ENCODE results near the gene MPC2. TPM values are rescaled to one million over a fixed set of nuclear protein-coding genes. Genes with fewer than 3 reads are reported as not detected.

The MPC2 gene
- 267 TPM for total RNA-seq
- long read RNA-seq, transcript MPC2-202 (5 exons, 2,177 nt), result major isoform, 206 of 221 reads
- long read RNA-seq, partial matches to known transcripts, result 6 of 221 reads
- long read RNA-seq, other reads (novel, unspliced or antisense), result 8 of 221 reads

GRCh38 chr1:167936930-167937708 is at the start of gene MPC2:
Gene MPC2, minus strand, starts transcription at chr1:167937072. Its CDS starts 1,231 bp downstream, at chr1:167935841.
- Histone ChIP-seq H3K27ac (replicated peaks) (peak within 1 kb of the TSS; percentile 97), H3K27me3 (ENCODE audit: low read depth) (no peaks in the 10 kb centered on the region), H3K9me3 (replicated peaks) (no peaks in the 10 kb centered on the region), H3K4me3 (peak within 1 kb of the TSS; percentile 94), H3K4me1 (peaks cover 87% of the 10 kb centered on the region), H3K36me3 (peaks cover 4% of the 10 kb centered on the region)
- no peak for TF ChIP-seq CTCF (IDR thresholded peaks at IDR 0.05; ENCODE audit: borderline replicate concordance)
- peak; percentile 80 for DNase-seq
- intact Hi-C loops (cut with micrococcal nuclease), result no loop called here

GRCh38 chr1:167984886-167985489 is 48.1 kb upstream of the MPC2 start:
- no peak overlapping the region for H3K4me3 ChIP-seq
- TF ChIP-seq CTCF (IDR thresholded peaks at IDR 0.05; ENCODE audit: borderline replicate concordance), result no peak
- H3K4me1 ChIP-seq, result peaks cover 7% of the 10 kb centered on the region
- no peaks in the 10 kb centered on the region for H3K27me3 ChIP-seq (ENCODE audit: low read depth)
- peaks cover 9% of the 10 kb centered on the region for H3K36me3 ChIP-seq
- no peaks in the 10 kb centered on the region for H3K9me3 ChIP-seq (replicated peaks)
- intact Hi-C loops (cut with micrococcal nuclease), result no loop called here
- no peak overlapping the region for H3K27ac ChIP-seq (replicated peaks)
- no peak for DNase-seq

GRCh38 chr1:167983797-167984420 is 47.0 kb upstream of the MPC2 start:
- H3K4me3 ChIP-seq, result no peak overlapping the region
- H3K27ac ChIP-seq (replicated peaks), result no peak overlapping the region
- no peaks in the 10 kb centered on the region for H3K9me3 ChIP-seq (replicated peaks)
- TF ChIP-seq CTCF (IDR thresholded peaks at IDR 0.05; ENCODE audit: borderline replicate concordance), result no peak
- H3K36me3 ChIP-seq, result peaks cover 14% of the 10 kb centered on the region
- intact Hi-C loops (cut with micrococcal nuclease), result no loop called here
- no peaks in the 10 kb centered on the region for H3K27me3 ChIP-seq (ENCODE audit: low read depth)
- H3K4me1 ChIP-seq, result peaks cover 7% of the 10 kb centered on the region
- no peak for DNase-seq

- peaks cover 7% of the 10 kb centered on the region for H3K4me1 ChIP-seq
- intact Hi-C loops (cut with micrococcal nuclease), result no loop called here
- H3K36me3 ChIP-seq, result peaks cover 20% of the 10 kb centered on the region
These were observed 45.1 kb upstream of the MPC2 start for GRCh38 chr1:167981933-167982332.

More at GRCh38 chr1:167981933-167982332, 45.1 kb upstream of the MPC2 start:
- no peak for TF ChIP-seq CTCF (IDR thresholded peaks at IDR 0.05; ENCODE audit: borderline replicate concordance)
- no peak overlapping the region for H3K4me3 ChIP-seq
- no peaks in the 10 kb centered on the region for H3K9me3 ChIP-seq (replicated peaks)
- DNase-seq, result no peak
- no peaks in the 10 kb centered on the region for H3K27me3 ChIP-seq (ENCODE audit: low read depth)
- H3K27ac ChIP-seq (replicated peaks), result no peak overlapping the region

Data from left ventricle myocardium inferior (tissue), 1 donor.